GM19397 (cell line): ENCODE data around the gene KLHDC3.
A peak's percentile ranks its signal among the peaks of the same experiment; 100 is the strongest.

ENCODE experiments used
- ATAC-seq: cut with Tn5 transposase; IDR thresholded peaks from one replicate; pipeline ENCODE4 v1.9.1; 2021; ENCODE audit warnings: mild to moderate bottlenecking, moderate library complexity; ENCODE audit not compliant: unreplicated experiment

Gene KLHDC3

DNA sequence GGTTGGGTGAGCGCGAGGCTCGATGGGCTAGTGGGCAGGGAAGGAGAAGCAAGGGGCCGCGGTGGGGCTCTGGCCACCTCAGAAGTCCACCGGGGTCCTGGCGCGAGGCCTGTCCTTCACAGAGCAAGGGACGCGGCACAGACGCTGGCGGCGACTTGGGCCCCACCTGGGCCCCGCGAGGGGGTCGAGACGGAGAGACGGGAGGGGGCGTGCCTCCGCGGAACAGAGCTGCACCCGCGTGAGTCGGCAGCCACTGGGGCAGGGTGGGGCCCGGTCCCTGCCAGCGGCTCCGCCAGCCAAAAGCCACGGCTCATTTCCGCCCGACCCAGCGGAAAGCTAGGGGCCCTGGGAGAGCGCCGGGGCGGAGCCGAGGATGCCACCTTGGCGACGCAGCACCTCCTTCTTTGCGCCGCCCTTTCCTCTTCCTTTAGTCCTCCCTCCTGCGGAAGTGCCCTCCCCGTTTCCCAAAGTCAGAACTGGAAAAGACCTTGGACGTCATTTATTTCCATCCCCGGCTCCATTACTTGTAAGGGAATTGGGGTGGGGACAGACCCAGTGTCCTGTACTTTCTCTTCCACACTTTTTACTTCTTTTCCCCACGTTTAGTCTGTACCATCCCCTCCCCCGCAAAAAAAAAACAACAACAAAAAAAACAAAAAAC, 39.6 kb downstream of the KLHDC3 start, which contains the start of gene CUL7:
Gene CUL7 (minus strand): TSS at position 307 of the 661 bp plus-strand sequence. CDS start 1,063 bp downstream, outside the sequence.
- ATAC-seq = peak; percentile 85

- ATAC-seq = no peak
These were observed 40.3 kb downstream of the KLHDC3 start for GRCh38 chr6:43054206-43054943.

DNA sequence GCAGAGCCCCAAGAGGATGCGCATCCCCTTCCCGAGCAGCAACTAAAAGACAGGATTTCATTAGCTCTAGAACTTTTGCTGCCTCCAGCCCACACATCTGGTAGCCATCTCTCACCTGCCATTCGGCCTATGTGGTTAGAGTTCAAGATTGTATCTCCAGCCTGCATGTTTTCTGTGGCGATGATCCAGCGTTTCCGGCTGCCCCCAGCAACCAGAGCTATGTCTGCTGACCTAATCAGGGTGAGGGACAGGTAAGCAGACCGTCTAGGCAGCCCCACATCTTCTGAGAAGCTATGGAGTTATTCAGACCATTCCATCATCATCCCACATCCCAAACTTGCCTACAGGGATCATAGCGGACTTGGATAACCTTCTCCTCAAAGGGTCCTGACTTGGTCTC, 41.9 kb downstream of the KLHDC3 start:
- ATAC-seq = no peak

DNA sequence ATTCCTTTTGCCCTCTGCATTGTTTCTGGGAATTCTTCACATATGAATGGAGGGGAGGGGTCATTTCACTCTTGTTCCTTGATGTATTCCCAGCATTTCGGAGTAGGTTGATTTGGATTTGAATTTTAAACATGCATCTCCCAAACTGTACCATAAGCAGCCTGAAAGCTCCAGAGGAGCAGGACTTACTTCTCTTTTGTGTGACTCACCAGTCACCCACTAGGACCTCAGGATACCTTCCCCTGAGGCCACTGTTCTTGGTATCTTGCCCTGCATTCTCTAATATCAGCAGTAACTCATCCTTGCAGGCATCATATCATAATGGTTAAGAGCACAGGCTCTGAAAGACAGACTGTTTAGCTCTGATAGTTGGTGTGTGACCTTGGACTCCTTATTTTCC, 44.5 kb downstream of the KLHDC3 start:
- ATAC-seq = no peak

DNA sequence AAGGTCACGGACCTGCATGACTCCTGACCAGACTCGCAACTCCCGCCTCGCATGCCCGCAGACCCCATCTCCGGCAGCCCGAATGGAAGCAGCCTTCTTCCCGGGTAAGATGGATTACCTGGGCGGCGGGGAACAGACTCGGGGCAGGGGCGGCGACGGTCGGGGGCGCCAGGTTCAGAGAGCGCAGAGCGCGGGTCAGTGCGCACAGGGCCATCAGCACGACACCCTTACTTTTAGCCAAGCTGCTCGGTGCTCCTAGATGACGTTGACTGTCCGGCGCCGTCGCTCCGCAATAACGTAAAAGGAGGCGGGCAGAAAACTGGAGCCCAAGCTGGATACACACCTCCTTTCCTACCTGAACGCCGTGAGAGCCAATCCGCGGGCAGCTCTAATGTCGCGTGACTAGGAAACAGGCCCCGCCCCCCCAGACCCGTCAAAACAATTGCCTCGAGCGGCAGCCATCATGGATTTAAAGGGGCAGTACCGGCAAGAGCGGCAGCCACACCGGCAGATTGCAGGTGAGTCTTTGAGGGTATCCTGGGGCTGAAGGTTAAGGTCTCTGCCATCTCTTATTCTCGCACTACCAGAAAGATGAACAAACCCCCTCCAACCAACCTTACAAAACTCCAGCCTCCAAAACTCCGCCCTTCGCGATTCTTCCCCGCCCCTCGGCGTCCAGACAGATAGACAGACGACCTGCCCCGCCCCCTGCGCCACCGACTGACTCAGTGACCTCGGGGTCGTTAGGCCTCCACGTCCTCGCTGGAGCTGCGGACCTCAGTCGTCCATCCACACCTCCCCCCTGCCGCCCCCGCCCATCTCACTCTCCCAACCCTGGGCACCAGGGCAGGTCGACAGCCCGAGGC, 45.4 kb downstream of the KLHDC3 start, which contains the start of the genes KLC4 and MRPL2:
Gene KLC4 (plus strand): TSS at position 464 of the 866 bp plus-strand sequence. CDS start 1,705 bp downstream, outside the sequence.
Gene MRPL2 (minus strand): TSS at position 267 of the 866 bp plus-strand sequence. CDS start 53 bp downstream, at position 214.
- peak; percentile 91 for ATAC-seq

DNA sequence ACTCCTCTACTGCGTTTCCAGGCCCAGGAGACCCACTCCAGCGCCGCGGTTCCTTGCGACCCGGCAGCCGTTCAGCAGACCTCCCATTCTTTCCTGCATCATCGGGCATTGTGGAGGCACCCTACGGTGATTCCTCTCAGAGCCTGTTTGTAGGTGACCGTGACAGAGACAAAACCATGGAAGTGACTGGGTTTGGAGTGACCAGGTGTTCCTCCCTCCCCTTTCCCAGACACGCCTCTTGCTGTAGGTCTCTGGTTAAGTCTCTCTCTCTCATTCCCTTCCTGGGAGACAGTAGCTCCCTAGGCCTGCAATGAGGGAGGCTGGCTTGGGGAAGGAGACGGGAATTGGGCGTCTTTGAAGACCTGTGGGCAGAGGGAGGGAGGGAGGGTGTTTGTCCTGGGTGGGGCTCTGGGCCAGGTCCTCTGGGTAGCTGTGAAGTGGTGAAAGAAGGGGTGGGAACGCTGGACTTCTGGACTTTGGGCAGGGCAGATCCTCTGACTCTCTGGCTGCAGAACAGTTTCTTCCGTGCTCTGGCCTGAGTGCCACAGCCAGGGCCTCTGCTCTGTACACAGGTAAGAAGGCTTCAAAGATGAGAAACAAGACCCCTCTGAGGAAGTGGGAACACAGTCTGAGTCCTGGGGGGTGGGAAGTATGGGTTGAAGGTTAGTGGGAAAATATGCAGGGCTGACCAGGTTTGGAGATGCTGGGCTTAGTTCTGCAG, 46.1 kb downstream of the KLHDC3 start:
- ATAC-seq = no peak

- no peak for ATAC-seq
These were observed 46.9 kb downstream of the KLHDC3 start for GRCh38 chr6:43060755-43061633.

GRCh38 chr6:43061861-43062260, 47.8 kb downstream of the KLHDC3 start:
- no peak for ATAC-seq

- ATAC-seq = no peak
These were observed 48.8 kb downstream of the KLHDC3 start for GRCh38 chr6:43062818-43063217.

GRCh38 chr6:43070028-43070632, 56.1 kb downstream of the KLHDC3 start:
- ATAC-seq = no peak
